A549 (cell line): Measurements from ENCODE around the gene USP38.

Source experiments
- EP300 ChIP-seq, 2 experiments: fragments of >200 bp; sonication (Bioruptor Twin); formaldehyde crosslinking; IDR thresholded peaks; 2 replicates in 1 of 2; 3 replicates in 1 of 2; pipeline ENCODE4 v1.6.1; 2016 to 2017
- ESRRA ChIP-seq: fragments of 150-350 bp; IDR thresholded peaks from 2 replicates; pipeline ENCODE4 v1.6.1; 2014; ENCODE audit warnings: mild to moderate bottlenecking, low read length, borderline replicate concordance
- NPAS2 ChIP-seq: fragments of 250-450 bp; sonication (Bioruptor Pico); IDR thresholded peaks from 2 replicates; pipeline ENCODE4 v1.8.0; 2022; ENCODE audit warnings: mild to moderate bottlenecking, moderate library complexity, borderline replicate concordance
- NR3C1 ChIP-seq: fragments of >200 bp; sonication (Bioruptor Twin); formaldehyde crosslinking; IDR thresholded peaks from 3 replicates; pipeline ENCODE4 v1.6.1; 2017
- PHF8 ChIP-seq: fragments of 200-600 bp; sonication (generic); IDR thresholded peaks from 2 replicates; pipeline ENCODE4 v1.6.1; 2016; ENCODE audit warnings: low read depth, mild to moderate bottlenecking, antibody characterized with exemption, moderate library complexity, borderline replicate concordance
- POLR2A ChIP-seq: IDR thresholded peaks from 2 replicates; pipeline ENCODE4 v1.6.1; 2012; ENCODE audit warnings: mild to moderate bottlenecking, low read length
- POLR2AphosphoS2 ChIP-seq: conservative IDR thresholded peaks from 2 replicates; pipeline ENCODE4 v1.6.1; 2012; ENCODE audit warnings: low read length, improper control_type of control experiment, inconsistent platforms
- ZC3H11A ChIP-seq: fragments of 450-650 bp; IDR thresholded peaks from 2 replicates; pipeline ENCODE4 v1.6.1; 2014; ENCODE audit warnings: antibody characterized with exemption, mild to moderate bottlenecking
- ZFP36 ChIP-seq: fragments of 450-650 bp; IDR thresholded peaks from 2 replicates; pipeline ENCODE4 v1.6.1; 2014; ENCODE audit warnings: borderline replicate concordance; ENCODE audit not compliant: partially characterized antibody
- TF ChIP-seq, protein P1 (sequence below): fragments of >200 bp; sonication (Bioruptor Twin); formaldehyde crosslinking; IDR thresholded peaks from 3 replicates; pipeline ENCODE4 v1.5.1; 2016
- TF ChIP-seq, protein P2 (sequence below): IDR thresholded peaks from 2 replicates; pipeline ENCODE4 v1.6.1; 2012
- TF ChIP-seq, protein P3 (sequence below): fragments of 250-450 bp; sonication (Bioruptor Pico); IDR thresholded peaks from 2 replicates; pipeline ENCODE4 v1.5.0; 2020; ENCODE audit warnings: low read depth, mild to moderate bottlenecking, moderate library complexity
- TF ChIP-seq, protein P4 (sequence below): fragments of 450-650 bp; IDR thresholded peaks from 2 replicates; pipeline ENCODE4 v1.6.1; 2014; ENCODE audit warnings: antibody characterized with exemption
- TF ChIP-seq, protein P5 (sequence below): fragments of 200-600 bp; sonication (generic); IDR thresholded peaks from 2 replicates; pipeline ENCODE4 v1.6.1; 2016; ENCODE audit warnings: antibody characterized with exemption, mild to moderate bottlenecking, moderate library complexity

DNA sequence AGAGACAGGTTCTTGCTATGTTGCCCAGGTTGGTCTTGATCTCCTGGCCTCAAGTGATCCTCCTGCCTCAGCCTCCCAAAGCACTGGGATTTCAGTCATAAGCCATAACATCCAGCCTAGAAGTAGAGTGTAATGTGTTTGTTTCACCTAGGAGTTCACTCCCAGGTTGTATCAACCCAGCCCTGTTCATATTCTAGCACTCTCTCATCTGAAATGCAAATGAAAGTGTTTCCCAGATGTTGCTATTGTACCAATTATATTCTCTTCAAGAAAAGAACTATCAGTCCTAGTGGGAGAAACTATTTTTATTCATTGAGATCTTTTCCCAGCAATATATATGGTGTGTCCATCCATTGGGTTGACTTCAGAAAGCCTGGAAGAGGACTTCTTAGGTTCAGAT lies 72.6 kb downstream of the USP38 start:
- TF ChIP-seq, protein P1, sequence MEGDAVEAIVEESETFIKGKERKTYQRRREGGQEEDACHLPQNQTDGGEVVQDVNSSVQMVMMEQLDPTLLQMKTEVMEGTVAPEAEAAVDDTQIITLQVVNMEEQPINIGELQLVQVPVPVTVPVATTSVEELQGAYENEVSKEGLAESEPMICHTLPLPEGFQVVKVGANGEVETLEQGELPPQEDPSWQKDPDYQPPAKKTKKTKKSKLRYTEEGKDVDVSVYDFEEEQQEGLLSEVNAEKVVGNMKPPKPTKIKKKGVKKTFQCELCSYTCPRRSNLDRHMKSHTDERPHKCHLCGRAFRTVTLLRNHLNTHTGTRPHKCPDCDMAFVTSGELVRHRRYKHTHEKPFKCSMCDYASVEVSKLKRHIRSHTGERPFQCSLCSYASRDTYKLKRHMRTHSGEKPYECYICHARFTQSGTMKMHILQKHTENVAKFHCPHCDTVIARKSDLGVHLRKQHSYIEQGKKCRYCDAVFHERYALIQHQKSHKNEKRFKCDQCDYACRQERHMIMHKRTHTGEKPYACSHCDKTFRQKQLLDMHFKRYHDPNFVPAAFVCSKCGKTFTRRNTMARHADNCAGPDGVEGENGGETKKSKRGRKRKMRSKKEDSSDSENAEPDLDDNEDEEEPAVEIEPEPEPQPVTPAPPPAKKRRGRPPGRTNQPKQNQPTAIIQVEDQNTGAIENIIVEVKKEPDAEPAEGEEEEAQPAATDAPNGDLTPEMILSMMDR: no peak
- TF ChIP-seq PHF8: no peak
- TF ChIP-seq NPAS2 (CRISPR knock-in tag): no peak
- TF ChIP-seq ZFP36: no peak
- no peak for TF ChIP-seq POLR2A
- no peak for TF ChIP-seq EP300 (IDR thresholded peaks at IDR 0.05)
- TF ChIP-seq ESRRA: no peak
- TF ChIP-seq, protein P2, sequence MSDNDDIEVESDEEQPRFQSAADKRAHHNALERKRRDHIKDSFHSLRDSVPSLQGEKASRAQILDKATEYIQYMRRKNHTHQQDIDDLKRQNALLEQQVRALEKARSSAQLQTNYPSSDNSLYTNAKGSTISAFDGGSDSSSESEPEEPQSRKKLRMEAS: no peak
- TF ChIP-seq, protein P3, sequence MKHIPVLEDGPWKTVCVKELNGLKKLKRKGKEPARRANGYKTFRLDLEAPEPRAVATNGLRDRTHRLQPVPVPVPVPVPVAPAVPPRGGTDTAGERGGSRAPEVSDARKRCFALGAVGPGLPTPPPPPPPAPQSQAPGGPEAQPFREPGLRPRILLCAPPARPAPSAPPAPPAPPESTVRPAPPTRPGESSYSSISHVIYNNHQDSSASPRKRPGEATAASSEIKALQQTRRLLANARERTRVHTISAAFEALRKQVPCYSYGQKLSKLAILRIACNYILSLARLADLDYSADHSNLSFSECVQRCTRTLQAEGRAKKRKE (CRISPR knock-in tag): no peak
- no peak for TF ChIP-seq ZC3H11A
- no peak for TF ChIP-seq NR3C1
- TF ChIP-seq, protein P4, sequence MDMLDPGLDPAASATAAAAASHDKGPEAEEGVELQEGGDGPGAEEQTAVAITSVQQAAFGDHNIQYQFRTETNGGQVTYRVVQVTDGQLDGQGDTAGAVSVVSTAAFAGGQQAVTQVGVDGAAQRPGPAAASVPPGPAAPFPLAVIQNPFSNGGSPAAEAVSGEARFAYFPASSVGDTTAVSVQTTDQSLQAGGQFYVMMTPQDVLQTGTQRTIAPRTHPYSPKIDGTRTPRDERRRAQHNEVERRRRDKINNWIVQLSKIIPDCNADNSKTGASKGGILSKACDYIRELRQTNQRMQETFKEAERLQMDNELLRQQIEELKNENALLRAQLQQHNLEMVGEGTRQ: no peak
- TF ChIP-seq, protein P5, sequence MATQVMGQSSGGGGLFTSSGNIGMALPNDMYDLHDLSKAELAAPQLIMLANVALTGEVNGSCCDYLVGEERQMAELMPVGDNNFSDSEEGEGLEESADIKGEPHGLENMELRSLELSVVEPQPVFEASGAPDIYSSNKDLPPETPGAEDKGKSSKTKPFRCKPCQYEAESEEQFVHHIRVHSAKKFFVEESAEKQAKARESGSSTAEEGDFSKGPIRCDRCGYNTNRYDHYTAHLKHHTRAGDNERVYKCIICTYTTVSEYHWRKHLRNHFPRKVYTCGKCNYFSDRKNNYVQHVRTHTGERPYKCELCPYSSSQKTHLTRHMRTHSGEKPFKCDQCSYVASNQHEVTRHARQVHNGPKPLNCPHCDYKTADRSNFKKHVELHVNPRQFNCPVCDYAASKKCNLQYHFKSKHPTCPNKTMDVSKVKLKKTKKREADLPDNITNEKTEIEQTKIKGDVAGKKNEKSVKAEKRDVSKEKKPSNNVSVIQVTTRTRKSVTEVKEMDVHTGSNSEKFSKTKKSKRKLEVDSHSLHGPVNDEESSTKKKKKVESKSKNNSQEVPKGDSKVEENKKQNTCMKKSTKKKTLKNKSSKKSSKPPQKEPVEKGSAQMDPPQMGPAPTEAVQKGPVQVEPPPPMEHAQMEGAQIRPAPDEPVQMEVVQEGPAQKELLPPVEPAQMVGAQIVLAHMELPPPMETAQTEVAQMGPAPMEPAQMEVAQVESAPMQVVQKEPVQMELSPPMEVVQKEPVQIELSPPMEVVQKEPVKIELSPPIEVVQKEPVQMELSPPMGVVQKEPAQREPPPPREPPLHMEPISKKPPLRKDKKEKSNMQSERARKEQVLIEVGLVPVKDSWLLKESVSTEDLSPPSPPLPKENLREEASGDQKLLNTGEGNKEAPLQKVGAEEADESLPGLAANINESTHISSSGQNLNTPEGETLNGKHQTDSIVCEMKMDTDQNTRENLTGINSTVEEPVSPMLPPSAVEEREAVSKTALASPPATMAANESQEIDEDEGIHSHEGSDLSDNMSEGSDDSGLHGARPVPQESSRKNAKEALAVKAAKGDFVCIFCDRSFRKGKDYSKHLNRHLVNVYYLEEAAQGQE: no peak
- TF ChIP-seq POLR2AphosphoS2: no peak
